Fibroblast of lung (primary cell): ENCODE data around the gene CDKN2B.
A peak's percentile ranks its signal among the peaks of the same experiment; 100 is the strongest.

ENCODE experiments used
- CTCF ChIP-seq, 2 donors: IDR thresholded peaks in 1 of 2; conservative IDR thresholded peaks in 1 of 2; 1 replicate in 1 of 2; 2 replicates in 1 of 2; pipeline ENCODE4 v1.5.1; 2011 to 2012; ENCODE audit warnings: low read length in 2 of 2, control low read depth in 1 of 2, inconsistent platforms in 1 of 2, low read depth in 1 of 2, mild to moderate bottlenecking in 1 of 2
- EZH2 ChIP-seq: IDR thresholded peaks from 2 replicates; pipeline ENCODE4 v1.5.1; 2012; ENCODE audit warnings: low read length, control low read depth, mild to moderate bottlenecking; ENCODE audit errors: missing control alignments

- peak in 1 of 2 donors; percentile 17 for TF ChIP-seq CTCF (conservative IDR thresholded peaks at IDR 0.05 in 1 of 2, IDR thresholded peaks at IDR 0.05 in 1 of 2; ENCODE audit: low read depth in 1 of 2, low read length in 2 of 2)
- TF ChIP-seq EZH2 = no peak
Measured at GRCh38 chr9:22005021-22005701, 3.9 kb downstream of the CDKN2B start.
